Measurements from ENCODE around the gene LUZP2.

- TF ChIP-seq, protein P1, sequence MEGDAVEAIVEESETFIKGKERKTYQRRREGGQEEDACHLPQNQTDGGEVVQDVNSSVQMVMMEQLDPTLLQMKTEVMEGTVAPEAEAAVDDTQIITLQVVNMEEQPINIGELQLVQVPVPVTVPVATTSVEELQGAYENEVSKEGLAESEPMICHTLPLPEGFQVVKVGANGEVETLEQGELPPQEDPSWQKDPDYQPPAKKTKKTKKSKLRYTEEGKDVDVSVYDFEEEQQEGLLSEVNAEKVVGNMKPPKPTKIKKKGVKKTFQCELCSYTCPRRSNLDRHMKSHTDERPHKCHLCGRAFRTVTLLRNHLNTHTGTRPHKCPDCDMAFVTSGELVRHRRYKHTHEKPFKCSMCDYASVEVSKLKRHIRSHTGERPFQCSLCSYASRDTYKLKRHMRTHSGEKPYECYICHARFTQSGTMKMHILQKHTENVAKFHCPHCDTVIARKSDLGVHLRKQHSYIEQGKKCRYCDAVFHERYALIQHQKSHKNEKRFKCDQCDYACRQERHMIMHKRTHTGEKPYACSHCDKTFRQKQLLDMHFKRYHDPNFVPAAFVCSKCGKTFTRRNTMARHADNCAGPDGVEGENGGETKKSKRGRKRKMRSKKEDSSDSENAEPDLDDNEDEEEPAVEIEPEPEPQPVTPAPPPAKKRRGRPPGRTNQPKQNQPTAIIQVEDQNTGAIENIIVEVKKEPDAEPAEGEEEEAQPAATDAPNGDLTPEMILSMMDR (IDR thresholded peaks at IDR 0.05; ENCODE audit: low read depth, low read length, poor library complexity, severe bottlenecking), result no peak
- no peak for TF ChIP-seq EZH2phosphoT487 (IDR thresholded peaks at IDR 0.05; ENCODE audit: borderline replicate concordance, low read length)
Measured at GRCh38 chr11:24471084-24471483, 25.8 kb upstream of the LUZP2 start.

Data from DOHH2 (cell line).